ENCODE data around the gene ETV2. TPM values are rescaled to one million over a fixed set of nuclear protein-coding genes. Genes with fewer than 3 reads are reported as not detected.

ETV2 gene
- polyA plus RNA-seq, 1 donor from 2014 or later = 0.58 TPM

DNA sequence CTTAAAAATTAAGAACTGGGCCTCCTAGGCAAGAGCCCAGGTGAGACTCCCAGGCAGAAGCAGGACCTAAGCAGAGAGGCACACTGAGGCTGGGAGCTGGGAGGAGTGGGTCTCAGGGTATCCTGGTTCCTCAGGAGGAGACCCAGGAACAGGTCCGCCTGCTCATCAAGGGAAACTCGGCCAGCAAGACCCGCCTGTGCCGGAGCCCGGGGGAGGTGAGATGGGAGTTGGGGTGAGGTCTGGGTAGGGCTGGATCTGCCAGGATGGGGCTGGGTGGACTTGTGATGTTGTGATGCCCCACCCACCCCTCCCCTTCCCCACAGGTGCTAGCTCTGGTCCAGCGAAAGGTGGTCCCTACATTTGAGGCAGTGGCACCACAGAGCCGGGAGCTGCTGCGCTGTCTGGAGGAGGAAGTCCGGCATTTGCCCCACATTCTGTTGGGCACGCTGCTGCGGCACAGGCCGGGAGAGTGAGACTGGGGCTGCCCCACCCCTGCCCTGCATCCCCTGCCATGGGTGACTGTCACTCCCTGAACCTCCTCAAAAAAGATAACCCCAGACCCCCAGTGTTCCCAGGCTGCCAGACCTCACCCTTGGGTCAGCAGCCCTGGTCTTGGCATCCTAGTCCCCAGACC lies 22.1 kb upstream of the ETV2 start:
- Histone ChIP-seq H3K9me2 (ENCODE audit: insufficient read depth, low read length) (no peaks in the 10 kb centered on the region), H2AFZ (ENCODE audit: low read depth, low read length) (no peak overlapping the region), H3K4me3 (ENCODE audit: low read length) (no peak overlapping the region), H4K20me1 (ENCODE audit: insufficient read depth) (no peaks in the 10 kb centered on the region), H3K79me2 (replicated peaks; ENCODE audit: insufficient read depth, low read length) (no peaks in the 10 kb centered on the region), H3K36me3 (ENCODE audit: insufficient read depth, low read length) (no peaks in the 10 kb centered on the region), H3K27ac (ENCODE audit: low read length) (no peak overlapping the region), H3K4me2 (ENCODE audit: low read length) (no peak overlapping the region), H3K9ac (ENCODE audit: low read length) (no peak overlapping the region), H3F3A (ENCODE audit: insufficient read depth, low read length, poor library complexity, severe bottlenecking) (no peaks in the 10 kb centered on the region), H3K27me3 (ENCODE audit: insufficient read depth, low read depth, low read length) (no peaks in the 10 kb centered on the region), H3K9me3 (ENCODE audit: low read length) (no peaks in the 10 kb centered on the region)
- TF ChIP-seq TAF1 (IDR thresholded peaks at IDR 0.05; ENCODE audit: low read depth) (no peak), POLR2AphosphoS5 (IDR thresholded peaks at IDR 0.05) (no peak), EZH2 (IDR thresholded peaks at IDR 0.05; ENCODE audit: borderline replicate concordance, insufficient read depth, low read length, poor library complexity, severe bottlenecking) (no peak), SMC3 (conservative IDR thresholded peaks at IDR 0.05; ENCODE audit: poor library complexity) (no peak), MXI1 (conservative IDR thresholded peaks at IDR 0.05; ENCODE audit: poor library complexity, severe bottlenecking) (no peak), EP300 (conservative IDR thresholded peaks at IDR 0.05; ENCODE audit: poor library complexity, severe bottlenecking) (no peak), RAD21 (conservative IDR thresholded peaks at IDR 0.05) (no peak)
- TF ChIP-seq, protein P1, sequence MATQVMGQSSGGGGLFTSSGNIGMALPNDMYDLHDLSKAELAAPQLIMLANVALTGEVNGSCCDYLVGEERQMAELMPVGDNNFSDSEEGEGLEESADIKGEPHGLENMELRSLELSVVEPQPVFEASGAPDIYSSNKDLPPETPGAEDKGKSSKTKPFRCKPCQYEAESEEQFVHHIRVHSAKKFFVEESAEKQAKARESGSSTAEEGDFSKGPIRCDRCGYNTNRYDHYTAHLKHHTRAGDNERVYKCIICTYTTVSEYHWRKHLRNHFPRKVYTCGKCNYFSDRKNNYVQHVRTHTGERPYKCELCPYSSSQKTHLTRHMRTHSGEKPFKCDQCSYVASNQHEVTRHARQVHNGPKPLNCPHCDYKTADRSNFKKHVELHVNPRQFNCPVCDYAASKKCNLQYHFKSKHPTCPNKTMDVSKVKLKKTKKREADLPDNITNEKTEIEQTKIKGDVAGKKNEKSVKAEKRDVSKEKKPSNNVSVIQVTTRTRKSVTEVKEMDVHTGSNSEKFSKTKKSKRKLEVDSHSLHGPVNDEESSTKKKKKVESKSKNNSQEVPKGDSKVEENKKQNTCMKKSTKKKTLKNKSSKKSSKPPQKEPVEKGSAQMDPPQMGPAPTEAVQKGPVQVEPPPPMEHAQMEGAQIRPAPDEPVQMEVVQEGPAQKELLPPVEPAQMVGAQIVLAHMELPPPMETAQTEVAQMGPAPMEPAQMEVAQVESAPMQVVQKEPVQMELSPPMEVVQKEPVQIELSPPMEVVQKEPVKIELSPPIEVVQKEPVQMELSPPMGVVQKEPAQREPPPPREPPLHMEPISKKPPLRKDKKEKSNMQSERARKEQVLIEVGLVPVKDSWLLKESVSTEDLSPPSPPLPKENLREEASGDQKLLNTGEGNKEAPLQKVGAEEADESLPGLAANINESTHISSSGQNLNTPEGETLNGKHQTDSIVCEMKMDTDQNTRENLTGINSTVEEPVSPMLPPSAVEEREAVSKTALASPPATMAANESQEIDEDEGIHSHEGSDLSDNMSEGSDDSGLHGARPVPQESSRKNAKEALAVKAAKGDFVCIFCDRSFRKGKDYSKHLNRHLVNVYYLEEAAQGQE (IDR thresholded peaks at IDR 0.05; ENCODE audit: borderline replicate concordance) = no peak
- TF ChIP-seq, protein P2, sequence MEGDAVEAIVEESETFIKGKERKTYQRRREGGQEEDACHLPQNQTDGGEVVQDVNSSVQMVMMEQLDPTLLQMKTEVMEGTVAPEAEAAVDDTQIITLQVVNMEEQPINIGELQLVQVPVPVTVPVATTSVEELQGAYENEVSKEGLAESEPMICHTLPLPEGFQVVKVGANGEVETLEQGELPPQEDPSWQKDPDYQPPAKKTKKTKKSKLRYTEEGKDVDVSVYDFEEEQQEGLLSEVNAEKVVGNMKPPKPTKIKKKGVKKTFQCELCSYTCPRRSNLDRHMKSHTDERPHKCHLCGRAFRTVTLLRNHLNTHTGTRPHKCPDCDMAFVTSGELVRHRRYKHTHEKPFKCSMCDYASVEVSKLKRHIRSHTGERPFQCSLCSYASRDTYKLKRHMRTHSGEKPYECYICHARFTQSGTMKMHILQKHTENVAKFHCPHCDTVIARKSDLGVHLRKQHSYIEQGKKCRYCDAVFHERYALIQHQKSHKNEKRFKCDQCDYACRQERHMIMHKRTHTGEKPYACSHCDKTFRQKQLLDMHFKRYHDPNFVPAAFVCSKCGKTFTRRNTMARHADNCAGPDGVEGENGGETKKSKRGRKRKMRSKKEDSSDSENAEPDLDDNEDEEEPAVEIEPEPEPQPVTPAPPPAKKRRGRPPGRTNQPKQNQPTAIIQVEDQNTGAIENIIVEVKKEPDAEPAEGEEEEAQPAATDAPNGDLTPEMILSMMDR (IDR thresholded peaks at IDR 0.05; ENCODE audit: poor library complexity, severe bottlenecking) = no peak

DNA sequence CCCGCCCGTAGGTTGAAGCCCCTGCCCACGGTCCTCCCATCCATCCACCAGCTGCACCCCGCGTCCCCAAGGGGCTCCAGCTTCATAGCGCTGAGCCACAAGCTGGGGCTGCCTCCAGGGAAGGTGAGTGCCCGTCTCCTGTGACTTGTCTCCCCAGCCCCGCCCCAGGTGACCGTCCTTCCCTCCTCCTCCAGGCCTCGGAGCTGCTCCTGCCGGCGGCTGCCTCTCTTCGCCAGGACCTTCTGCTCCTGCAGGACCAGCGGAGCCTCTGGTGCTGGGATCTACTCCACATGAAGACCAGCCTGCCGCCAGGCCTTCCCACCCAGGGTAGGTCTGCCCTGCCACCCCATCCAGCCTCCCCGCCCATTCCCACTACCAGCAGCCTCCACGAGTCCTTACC lies 21.5 kb upstream of the ETV2 start:
- Histone ChIP-seq H3K4me2 (ENCODE audit: low read length) (no peak overlapping the region), H3K9ac (ENCODE audit: low read length) (no peak overlapping the region), H3K36me3 (ENCODE audit: insufficient read depth, low read length) (no peaks in the 10 kb centered on the region), H2AFZ (ENCODE audit: low read depth, low read length) (no peak overlapping the region), H3K27ac (ENCODE audit: low read length) (no peak overlapping the region), H3K9me3 (ENCODE audit: low read length) (no peaks in the 10 kb centered on the region), H4K20me1 (ENCODE audit: insufficient read depth) (no peaks in the 10 kb centered on the region), H3K9me2 (ENCODE audit: insufficient read depth, low read length) (no peaks in the 10 kb centered on the region), H3K79me2 (replicated peaks; ENCODE audit: insufficient read depth, low read length) (no peaks in the 10 kb centered on the region), H3K4me3 (ENCODE audit: low read length) (no peak overlapping the region), H3K27me3 (ENCODE audit: insufficient read depth, low read depth, low read length) (no peaks in the 10 kb centered on the region), H3F3A (ENCODE audit: insufficient read depth, low read length, poor library complexity, severe bottlenecking) (no peaks in the 10 kb centered on the region)
- TF ChIP-seq MXI1 (conservative IDR thresholded peaks at IDR 0.05; ENCODE audit: poor library complexity, severe bottlenecking) = no peak
- TF ChIP-seq, protein P1 (IDR thresholded peaks at IDR 0.05; ENCODE audit: borderline replicate concordance) = no peak
- TF ChIP-seq TAF1 (IDR thresholded peaks at IDR 0.05; ENCODE audit: low read depth) = no peak
- no peak for TF ChIP-seq SMC3 (conservative IDR thresholded peaks at IDR 0.05; ENCODE audit: poor library complexity)
- no peak for TF ChIP-seq EP300 (conservative IDR thresholded peaks at IDR 0.05; ENCODE audit: poor library complexity, severe bottlenecking)
- no peak for TF ChIP-seq EZH2 (IDR thresholded peaks at IDR 0.05; ENCODE audit: borderline replicate concordance, insufficient read depth, low read length, poor library complexity, severe bottlenecking)
